Stimulated activated CD4-positive, alpha-beta T cell treated with anti-CD3 and anti-CD28 coated beads, Interleukin-4, amount 100 ng/mL, for 1 hour (primary cell): ENCODE measurements around the gene TECPR2.
"Not testable (repeated sequence)": the region's sequence is repeated elsewhere in the genome, so short reads cannot be mapped to it uniquely, and the experiment has no call there.

ENCODE experiments used
- DNase-seq: peaks from one replicate; pipeline ENCODE4 v3.0.0-alpha.2; 2020

TECPR2 gene

DNA sequence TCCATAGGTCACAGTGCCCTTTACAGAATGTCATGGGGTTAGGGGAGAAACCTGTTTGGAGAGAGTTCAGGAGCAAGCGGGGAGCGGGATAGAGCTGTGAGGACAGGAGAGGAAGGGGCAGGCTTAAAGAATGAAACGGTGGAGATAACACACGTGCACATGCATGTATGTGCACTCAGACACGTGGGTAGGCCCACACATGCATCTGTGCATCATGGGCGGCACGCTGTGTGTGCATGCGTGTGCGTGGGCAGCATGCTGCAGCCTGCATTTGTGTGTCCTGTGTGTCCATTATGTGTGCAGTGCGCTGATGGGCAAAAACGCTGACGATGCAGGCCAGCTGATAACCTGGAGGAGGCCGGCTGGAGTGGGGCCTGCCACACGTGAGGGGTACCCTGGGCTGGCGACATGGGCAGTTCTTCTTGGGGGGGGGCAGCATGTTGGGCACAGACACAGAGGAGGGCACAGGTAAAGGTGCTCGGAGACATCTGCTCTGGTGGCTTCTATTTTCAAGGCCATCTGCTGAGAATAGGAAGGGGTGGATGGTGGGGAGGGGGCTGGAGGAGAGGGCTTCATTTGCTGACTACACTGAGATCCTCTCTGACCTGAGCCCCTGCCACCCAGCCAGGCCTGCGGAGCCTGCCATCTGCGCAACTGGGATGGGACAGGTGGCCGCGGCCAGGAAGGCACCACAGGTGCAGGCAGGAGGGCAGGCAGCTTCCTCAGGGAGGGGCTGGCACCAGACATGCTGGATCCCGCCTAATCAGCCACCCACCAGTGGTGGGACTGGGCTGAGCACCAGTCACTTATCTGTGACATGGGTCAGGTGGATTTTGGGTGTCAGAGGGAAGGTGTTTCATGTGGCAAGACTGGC, 151.4 kb downstream of the TECPR2 start:
- DNase-seq: no peak

DNA sequence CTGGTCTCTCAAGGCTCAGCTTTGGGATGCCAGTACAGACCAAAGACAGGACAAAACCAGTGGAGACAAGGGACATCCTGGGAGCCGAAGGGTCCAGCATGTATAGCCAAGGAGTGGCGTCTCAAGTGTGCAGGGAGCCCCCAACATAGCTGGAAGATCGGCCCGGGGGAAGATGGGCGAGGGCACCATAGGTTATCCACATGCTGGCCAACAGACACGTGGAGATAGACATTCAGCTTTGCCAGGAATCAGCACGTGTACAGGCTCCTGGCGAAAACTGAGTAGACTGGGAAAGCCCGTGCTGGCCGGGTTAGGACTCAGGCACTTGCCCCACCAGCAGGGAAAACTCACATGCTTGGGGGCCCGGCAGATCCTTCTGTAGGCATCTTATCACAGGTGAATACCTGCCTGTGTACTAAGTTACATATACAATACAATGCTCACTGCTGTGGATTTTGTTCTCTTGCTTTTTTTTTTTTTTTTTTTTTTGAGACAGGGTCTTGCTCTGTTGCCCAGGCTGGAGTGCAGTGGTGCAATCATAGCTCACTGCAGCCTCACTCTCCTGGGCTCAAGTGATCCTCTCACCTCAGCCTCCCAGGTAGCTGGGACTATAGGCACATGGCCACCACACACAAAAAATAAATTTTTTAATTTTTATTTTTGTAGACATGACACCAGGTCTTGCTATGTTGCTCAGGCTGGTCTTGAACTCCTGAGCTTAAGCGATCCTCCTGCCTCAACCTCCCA, 152.4 kb downstream of the TECPR2 start:
- DNase-seq: no peak

DNA sequence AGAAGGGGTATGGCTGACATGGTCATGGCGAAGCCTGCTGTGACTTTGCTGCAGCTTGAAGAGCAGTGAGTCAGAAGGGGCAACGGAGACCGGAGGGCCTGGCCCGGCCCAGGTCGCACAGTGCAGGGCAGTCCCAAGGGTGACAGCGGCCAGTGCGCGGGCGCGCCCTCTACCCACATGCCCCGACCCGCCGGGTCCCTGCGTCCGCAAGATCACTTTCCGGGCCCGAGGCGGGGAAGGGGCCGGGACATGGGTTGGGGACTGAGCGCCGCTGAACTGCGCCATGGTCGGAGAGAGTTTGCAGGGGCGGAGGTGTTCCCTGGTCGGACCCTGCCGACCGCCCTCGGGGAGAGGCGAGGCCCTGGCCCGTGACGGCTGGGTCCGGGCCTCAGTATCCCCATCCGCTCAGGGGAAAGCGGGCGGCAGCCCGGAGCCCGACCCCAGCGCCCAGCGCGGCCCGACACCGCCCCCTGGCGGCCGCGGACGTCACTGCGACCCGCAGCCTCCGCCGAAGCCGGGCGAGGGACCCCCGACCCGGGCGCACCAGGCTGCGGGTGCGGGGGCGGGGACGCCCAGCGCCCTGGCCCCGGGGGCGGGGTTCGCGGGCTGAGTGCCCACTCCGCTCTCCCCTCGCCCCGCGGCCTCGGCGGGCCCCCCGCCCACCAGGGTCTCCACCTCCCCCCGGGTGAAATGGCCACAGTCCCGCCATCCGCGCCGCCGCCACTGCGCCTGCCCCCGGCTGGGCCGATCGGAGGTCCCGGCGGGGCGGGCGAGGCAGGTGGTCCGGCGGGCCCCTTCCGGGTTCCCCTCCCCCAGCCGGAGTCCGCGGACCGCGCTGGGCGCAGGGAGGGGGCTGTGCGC, 154.0 kb downstream of the TECPR2 start:
- DNase-seq: peak; percentile 69

DNA sequence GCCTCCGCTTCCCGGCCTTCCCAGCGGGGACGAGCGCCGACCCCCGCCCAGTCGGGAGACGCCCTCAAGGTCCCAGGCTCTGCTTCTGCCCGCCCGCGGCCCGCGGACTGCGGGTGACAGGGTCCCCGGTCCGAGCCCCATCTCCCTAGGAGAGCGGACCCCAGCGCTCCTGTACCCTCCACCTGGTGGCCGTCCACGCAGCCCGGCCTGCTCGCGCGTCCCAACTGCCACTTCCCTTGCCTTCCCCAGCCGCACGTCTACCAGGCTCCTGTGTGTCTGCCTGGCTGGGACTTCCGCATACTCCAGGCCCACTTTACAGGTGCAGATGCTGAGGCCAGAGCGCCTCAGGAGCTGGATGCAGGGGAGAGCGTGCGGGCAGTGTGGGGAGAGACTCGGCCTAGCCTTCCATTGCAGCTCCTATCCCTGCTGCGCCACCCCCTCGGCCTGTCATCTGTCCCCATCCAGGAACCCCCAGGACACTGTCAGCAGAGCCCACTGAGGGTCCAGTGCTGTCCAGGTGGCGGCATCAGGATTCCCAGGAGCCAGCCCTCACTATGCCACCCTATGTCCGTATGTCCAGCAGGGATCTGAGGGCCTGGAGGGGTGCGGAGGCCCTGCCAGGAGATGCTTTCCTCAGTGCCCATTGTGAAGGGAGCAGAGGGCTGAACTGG, 154.8 kb downstream of the TECPR2 start:
- DNase-seq: no peak

DNA sequence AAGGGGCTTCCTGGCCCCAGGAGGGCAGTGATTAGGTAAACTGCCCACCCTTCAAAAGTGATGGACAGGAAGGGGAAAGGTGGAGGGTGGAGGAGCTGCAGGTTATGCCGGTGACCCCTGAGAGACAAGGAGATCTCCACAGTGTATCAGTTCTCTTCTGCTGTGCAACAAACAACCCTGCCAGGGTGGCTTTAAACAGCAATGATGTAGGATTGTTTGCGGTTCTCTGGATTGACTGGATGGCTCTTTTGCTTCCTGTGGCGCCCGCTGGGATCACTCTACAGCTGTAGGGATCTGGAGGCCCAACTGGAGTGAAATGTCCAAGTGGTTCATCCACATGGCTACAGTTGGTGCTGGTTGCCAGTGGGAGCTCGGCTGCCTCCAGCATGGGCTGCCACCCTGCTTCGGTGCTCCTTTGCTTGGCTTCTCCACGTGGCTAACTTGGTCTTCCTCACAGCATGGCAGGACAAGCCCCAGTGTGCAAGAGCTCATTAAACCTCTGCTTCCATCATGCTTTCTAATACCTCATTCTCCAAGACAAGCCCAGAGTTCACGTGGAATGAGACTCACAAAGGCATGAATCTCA, 155.4 kb downstream of the TECPR2 start:
- DNase-seq: no peak

DNA sequence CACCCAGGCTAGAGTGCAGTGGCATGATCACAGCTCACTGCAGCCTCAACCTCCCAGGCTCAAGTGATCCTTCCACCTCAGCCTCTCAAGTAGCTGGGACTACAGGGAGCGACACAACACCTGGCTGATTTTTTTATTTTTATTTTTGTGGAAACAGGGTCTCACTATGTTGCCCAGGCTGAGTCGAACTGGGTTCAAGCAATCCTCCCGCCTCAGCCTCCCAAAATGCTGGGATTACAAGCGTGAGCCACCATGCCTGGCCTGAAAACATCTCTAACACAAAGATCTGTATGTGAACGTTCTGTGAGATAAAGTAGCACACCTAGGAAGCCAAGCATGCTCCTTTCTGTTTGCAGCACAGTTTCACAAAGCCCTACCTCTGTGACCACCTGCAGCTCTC, 157.0 kb downstream of the TECPR2 start:
- not testable (repeated sequence) for DNase-seq

DNA sequence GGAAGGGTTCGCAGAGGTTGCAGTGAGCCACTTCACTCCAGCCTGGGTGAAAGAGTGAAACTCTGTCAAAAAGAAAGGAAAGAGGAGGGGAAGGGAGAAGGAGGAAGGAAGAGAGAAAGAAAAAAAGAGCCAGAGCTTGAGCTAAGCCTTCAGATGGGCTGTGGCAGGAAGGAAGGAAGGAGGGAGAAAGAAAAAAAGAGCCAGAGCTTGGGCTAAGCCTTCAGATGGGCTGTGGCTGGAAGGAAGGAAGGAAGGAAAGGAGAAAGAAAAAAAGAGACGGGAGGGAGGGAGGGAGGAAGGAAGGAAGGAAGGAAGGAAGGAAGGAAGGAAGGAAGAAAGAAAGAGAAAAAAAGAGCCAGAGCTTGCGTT, 160.4 kb downstream of the TECPR2 start:
- DNase-seq: no peak

DNA sequence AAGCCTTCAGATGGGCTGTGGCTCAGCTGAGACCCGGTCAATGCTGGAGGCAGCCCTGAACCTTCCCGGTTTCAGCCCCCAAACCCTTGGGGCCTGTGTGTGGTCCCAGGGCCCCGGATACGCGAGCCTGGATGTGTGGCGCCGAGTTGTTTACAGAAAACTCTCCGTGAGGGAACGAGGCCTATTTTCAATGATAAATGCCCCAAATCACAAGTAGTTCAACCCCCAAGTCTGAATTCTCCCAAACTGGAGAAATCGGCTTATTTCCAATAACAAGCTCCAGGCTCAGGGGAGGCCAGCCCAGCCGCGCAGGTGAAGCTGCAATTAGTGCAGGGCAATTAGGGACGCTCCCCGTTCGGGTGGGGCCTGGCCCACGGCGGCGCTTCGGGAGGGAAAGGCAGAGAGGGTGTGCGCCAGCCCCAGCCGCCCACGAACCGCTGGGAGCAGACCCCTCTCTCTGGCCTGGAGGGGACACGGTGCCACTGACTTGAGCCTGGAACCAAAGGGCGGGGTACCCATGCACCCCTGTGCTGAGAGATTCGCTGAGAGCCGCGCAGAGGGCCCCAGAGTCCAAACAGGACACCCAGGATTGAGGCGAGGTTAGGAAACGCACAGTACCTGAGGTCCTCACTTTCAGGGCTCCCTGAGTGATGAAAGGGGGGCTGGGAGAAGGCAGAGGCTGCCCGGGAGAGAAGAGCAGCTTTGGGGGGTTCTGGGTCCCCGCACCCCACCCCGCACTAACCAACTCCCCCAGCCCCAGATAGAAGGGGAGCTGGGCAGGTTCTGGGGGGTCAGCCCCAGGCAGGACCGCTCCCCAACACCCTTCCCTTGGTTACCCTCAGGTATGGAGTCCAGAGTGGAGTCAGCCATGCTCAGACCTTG, 161.1 kb downstream of the TECPR2 start:
- DNase-seq: no peak

DNA sequence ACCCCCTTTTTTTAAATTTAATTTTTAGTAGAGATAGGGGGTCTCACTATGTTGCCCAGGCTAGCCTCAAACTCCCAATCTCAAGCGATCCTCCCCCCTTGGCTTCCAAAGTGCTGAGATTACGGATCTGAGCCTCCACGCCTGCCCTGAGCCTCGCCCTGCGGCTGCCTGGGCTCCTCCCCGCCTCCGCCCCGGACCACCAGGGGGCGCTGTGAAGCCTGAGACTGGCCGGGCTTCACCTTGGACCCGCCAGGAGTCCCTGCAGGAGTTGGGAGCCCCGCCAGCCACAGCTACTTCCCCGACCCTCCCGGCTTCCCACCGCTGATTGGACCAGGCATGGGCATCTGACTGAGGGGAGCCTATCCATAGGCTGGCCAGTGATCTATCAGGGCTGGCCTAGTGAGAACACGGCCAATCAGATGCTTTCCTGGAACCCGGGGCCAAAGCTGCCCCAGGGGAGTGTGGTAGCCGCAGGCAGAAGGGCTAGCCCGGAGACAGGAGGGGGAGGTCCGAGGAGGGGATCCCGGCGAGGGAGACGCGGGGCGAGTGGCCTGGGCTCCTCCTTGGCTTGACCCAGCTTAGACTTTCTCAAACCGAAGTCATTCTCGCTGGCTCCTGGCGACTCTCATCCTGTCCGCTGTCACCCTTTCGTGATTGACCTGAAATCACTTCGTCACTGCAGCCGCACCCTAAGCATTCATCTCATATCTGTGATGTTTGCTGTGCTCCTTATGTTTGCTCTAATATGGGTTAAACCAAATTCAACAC, 161.9 kb downstream of the TECPR2 start:
- peak; percentile 94 for DNase-seq

DNA sequence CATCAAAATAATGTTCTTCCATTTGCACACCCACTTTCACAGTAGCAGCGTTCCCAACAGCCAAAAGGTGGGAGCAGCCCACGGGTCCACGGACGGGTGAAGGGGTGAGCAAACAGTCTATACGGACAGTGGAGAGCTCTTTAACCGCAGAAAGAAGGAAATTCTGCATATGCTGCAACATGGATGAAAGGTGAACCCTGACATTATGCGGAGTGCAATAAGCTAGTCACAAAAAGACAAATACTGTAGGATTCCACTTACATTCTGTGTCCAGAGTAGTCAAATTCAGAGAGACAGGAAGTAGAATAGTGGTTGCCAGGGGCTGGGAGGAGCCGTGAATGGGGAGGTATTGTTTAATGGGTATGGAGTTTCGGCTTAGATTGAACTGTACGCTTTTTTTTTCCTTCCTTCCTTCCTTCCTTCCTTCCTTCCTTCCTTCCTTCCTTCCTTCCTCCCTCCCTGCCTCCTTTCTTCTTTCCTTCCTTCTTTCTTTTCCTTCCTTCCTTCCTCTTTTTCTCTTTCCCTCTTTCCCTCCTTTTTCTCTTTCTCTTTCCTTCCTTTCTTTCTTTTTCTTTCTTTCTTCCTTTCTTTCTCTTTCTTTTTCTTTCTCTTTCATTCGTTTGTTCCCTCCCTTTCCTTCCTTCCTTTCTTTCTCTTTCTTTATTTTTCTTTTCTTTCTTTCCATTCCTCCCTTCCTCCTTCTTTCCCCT, 162.6 kb downstream of the TECPR2 start:
- DNase-seq: no peak

DNA sequence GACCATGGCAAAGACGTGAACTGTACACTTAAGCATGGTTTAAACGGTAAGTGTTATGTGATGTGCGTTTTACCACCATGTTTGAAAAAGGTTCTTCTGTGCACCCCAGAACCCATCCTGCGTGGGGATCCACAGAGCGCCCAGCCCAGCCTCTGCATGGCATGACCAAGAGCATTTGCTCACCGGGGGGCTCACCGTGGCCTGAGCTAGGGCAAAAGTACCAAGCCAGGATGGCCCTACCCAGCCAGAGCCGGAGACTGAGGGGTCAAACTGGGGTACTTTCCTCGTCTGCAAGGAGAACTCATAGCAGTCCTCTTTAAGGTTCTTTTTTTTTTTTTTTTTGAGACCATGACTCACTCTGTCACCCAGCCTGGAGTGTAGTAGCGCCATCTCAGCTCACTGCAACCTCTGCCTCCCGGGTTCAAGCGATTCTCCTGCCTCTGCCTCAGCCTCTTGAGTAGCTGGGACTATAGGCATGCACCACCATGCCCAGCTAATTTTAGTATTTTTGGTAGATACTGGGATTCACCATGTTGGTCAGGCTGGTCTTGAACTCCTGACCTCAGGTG, 163.3 kb downstream of the TECPR2 start:
- no peak for DNase-seq

DNA sequence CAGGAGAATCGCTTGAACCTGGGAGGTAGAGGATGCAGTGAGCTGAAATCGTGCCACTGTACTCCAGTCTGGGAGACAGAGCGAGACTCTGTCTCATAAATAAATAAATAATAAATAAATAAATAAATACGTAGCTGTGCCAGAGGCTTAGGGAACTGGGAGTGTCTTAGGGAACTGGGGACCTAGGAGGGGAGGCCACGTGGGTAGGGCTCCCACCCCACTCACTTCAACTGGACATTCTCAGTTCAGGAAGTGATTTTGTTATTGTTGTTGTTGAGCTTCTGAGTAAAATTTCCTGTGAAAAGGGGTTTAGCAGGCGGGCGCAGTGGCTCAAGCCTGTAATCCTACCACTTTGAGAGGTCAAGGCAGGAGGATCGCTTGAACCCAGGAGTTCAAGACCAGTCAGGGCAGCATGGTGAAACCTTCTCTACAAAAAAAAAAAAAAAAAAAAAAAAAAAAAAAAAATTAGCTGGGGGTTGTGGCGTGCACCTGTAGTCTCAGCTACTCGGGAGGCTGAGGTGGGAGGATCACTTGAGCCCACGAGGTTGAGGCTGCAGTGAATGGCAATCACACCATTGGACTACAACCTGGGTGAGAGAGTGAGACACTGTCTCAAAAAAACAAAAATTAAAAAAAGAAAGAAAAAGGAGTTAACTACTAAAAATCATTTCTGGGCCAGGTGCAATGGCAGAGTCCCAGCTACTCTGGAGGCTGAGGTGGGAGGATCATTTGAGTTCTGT, 165.9 kb downstream of the TECPR2 start:
- no peak for DNase-seq

DNA sequence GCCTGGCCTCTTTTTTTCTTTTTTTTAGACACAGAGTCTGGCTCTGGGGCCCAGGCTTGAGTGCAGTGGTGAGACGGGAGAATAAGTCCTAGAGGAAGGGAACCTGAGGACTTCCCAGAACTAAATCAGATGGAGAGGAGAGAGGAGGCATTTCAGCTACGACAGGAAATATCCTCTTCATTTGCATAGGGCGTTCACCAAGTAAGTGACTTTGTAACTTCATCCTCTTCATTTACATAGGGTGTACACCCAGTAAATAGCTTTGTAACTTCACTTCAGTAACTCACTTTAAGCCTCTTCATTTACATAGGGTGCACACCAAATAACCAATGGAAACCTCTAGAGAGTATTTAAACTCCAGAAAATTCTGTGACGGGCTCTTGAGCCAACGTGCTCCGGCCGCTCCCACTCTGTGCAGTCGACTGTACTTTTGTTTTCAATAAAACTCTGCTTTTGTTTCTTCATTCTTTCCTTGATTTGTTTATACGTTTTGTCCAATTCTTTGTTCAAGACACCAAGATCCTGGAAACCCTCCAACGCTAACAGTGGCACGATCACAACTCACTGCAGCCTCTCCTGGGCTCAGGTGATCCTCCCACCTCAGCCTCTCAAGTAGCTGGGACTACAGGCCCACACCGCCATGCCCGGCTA, 168.2 kb downstream of the TECPR2 start:
- DNase-seq: no peak

DNA sequence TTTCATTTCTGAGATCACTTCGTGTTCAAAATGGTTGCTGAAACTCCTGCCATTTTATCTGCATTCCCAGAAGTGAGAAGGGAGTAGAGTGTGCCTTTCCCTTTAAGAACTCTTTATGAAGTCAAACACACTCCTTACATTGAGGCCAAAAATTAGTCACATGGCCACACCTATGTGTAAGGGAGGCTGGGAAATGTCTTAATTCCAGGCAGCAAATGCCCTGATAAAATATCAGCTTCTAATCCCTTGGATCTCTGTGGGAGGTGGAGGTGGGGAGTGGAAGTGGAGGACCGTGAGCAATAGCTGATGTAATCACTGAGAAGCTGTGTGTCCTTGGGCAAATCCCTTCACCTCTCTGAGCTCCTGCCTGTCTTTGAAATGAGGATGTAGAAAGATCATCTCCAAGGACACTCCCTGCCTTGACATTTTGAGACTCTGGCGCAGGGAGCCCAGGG, 169.5 kb downstream of the TECPR2 start:
- no peak for DNase-seq

DNA sequence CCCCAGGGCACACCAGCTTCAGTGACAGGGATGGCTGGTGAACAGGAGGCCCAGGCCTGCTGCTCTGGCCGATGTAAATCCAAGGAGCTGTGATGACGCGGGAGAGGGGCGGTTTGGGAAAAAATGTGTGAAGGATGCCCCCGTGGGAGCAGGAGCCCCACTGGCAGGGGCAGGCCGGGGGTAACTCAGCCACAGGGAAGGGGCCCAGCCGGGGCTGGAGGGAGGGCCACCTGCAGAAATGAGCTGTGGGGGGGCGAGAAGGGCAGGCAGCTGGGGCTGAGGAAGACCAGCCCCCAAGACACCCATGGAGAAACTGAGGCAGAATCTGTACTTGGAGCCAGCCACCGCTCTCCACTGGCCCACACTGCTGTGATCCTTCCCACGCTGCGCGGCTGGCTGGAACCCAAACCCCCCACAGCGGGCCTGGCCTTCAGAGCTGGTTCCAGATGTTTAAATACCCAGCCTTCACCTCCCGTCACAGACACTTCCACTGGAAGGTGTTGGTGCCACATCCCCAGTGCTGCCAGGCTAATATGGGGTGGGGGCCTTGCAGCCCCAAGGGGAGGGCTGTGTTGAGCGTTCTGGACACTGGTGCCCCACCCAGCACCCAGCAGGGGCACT, 175.3 kb downstream of the TECPR2 start:
- DNase-seq: no peak

DNA sequence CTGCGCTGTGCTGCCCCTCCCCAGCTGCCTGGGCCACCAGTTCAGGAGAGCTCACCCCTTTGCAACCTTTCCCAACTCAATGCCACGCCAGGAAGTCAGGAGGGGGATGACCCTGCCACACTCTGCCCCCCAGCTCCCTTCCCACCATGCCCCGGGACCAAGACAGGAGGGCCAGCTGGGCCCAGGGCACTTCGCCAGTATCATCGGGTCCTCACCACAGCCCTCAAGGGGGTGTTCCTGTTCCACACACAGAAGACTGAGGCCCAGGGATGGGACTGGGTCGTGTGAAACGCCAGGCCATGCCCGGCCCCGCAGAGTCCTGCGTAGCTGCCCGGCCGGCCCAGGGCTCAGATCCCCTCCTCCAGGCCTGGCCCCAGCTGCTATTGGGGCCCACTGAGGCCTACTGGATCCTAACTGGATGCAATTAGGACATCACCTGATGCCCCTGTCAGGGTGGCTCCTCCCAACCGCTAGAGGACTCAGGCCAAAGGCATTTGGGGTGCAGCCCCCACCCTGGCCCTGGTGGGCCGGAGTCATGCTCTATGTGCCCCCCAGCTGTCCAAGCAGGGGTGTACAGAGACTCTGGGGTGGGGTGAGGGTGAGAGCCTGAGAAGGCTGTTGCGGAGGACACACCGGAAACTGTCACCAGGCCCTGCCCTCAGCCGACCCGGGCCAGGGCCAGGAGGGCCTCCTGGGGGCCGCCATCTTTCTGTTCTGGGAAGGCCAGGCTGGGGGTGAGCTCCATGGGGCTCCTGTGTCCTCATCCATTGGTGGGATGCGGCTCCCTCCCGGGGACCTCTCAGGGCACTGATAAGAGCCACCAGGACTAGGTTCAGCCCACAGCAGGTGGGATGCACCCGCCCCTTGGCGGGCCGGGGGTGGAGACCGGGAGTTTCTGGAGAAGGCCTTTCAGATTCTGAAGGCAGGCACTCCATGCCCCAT, 176.1 kb downstream of the TECPR2 start:
- DNase-seq: no peak
